PC-9 (cell line): ENCODE results near the gene SPEM3. TPM values are rescaled to one million over a fixed set of nuclear protein-coding genes. Genes with fewer than 3 reads are reported as not detected.
A peak's percentile ranks its signal among the peaks of the same experiment; 100 is the strongest.

Experiments used
- BruUV-seq: library from RNA; stranded (reverse); fragments of 400-500 nt; replicated peaks from 2 replicates; lab custom pipeline; 2021; lab: Mats Ljungman, UMichigan
- CTCF ChIA-PET: fragments of 300-600 bp; sonication (Branson Sonifier 250); formaldehyde crosslinking; loops from one replicate; lab custom pipeline; 2022; ENCODE audit warnings: antibody characterized with exemption; lab: Charles Lee
- POLR2A ChIA-PET: fragments of 300-600 bp; sonication (Branson Sonifier 250); formaldehyde crosslinking; loops from one replicate; lab custom pipeline; 2022; ENCODE audit warnings: antibody characterized with exemption; ENCODE audit not compliant: unreplicated experiment; lab: Charles Lee
- DNase-seq, 2 experiments: peaks; one replicate each; pipeline versions ENCODE4 v3.0.0 to v3.0.0-alpha.2; 2015 to 2022; ENCODE audit warnings: mixed read lengths in 1 of 2
- H2AFZ ChIP-seq: fragments of 200-600 bp; sonication (generic); 2 replicates; pipeline ENCODE4 v1.8.1; 2017; ENCODE audit warnings: antibody characterized with exemption
- H3F3A ChIP-seq: fragments of 200-600 bp; sonication (generic); 2 replicates; pipeline ENCODE4 v1.8.1; 2017; ENCODE audit warnings: antibody characterized with exemption, mild to moderate bottlenecking, low read depth; ENCODE audit not compliant: insufficient read depth
- H3K27ac ChIP-seq: fragments of 200-600 bp; sonication (generic); 2 replicates; pipeline ENCODE4 v1.6.1; 2016; ENCODE audit warnings: mixed run types
- H3K27me3 ChIP-seq: fragments of 200-600 bp; sonication (generic); 2 replicates; pipeline ENCODE4 v1.6.1; 2016; ENCODE audit warnings: low read depth, mixed run types; ENCODE audit not compliant: insufficient read depth
- H3K36me3 ChIP-seq: fragments of 200-600 bp; sonication (generic); 2 replicates; pipeline ENCODE4 v1.6.1; 2016; ENCODE audit warnings: low read depth, mixed run types
- H3K4me1 ChIP-seq: fragments of 200-600 bp; sonication (generic); replicated peaks from 2 replicates; pipeline ENCODE4 v1.6.1; 2016; ENCODE audit warnings: mixed run types; ENCODE audit not compliant: insufficient read depth
- H3K4me2 ChIP-seq: fragments of 200-600 bp; sonication (generic); 2 replicates; pipeline ENCODE4 v1.6.1; 2017; ENCODE audit warnings: mixed run types
- H3K4me3 ChIP-seq: fragments of 200-600 bp; sonication (generic); 2 replicates; pipeline ENCODE4 v1.6.1; 2016; ENCODE audit warnings: mixed run types
- H3K79me2 ChIP-seq: fragments of 200-600 bp; sonication (generic); 2 replicates; pipeline ENCODE4 v1.6.1; 2017; ENCODE audit warnings: low read depth, mixed run types
- H3K9me2 ChIP-seq: fragments of 200-600 bp; sonication (generic); 2 replicates; pipeline ENCODE4 v1.8.1; 2017; ENCODE audit warnings: mild to moderate bottlenecking; ENCODE audit not compliant: insufficient read depth
- H3K9me3 ChIP-seq: fragments of 200-600 bp; sonication (generic); 2 replicates; pipeline ENCODE4 v1.8.1; 2016; ENCODE audit warnings: low read depth; ENCODE audit not compliant: insufficient read depth
- H4K20me1 ChIP-seq: fragments of 200-600 bp; sonication (generic); 2 replicates; pipeline ENCODE4 v1.8.1; 2017; ENCODE audit not compliant: insufficient read depth
- EZH2 ChIP-seq: fragments of 200-600 bp; sonication (generic); IDR thresholded peaks from 2 replicates; pipeline ENCODE4 v1.8.0; 2017; ENCODE audit warnings: antibody characterized with exemption, low read depth
- intact Hi-C: fragments of 100-400 bp; cut with micrococcal nuclease; formaldehyde crosslinking; loops from one replicate; pipeline ENCODE4 v1.10.0; 2022; ENCODE audit not compliant: unreplicated experiment
- total RNA-seq: library from RNA; stranded (reverse); gene quantifications from 2 replicates; pipeline ENCODE4 v1.2.3, GENCODE V29; 2021
- TF ChIP-seq, protein P1 (sequence below): fragments of 200-600 bp; sonication (generic); conservative IDR thresholded peaks from 2 replicates; pipeline ENCODE4 v1.6.1; 2017; ENCODE audit warnings: mixed run types, antibody characterized with exemption, mild to moderate bottlenecking, moderate library complexity

Gene SPEM3
- total RNA-seq, 1 experiment from 2014 or later, result not detected

DNA sequence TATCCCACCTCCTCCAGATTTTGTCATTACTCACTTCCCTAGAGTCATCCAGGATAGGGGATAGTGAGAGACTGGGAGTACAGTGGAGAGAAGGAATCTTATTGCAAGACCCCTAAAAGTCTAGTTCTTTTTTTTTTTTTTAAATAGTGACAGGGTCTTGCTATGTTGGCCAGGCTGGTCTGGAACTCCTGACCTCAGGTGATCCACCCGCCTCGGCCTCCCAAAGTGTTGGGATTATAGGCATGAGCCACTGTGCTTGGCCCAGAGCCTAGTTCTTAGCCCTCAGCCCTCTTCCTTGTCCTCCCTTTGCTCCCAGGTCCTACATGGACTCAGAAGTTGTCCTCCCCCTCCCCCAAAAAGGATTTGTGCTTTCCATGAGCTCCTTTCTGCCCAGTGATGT is 13.5 kb downstream of the SPEM3 start:
- Histone ChIP-seq H3K27ac (no peak overlapping the region), H3K9me2 (no peaks in the 10 kb centered on the region), H3F3A (0 out of 2 replicates have a peak, but pooled peaks cover 3% of the 10 kb centered on the region), H4K20me1 (no peaks in the 10 kb centered on the region), H3K4me3 (no peak overlapping the region), H3K27me3 (no peaks in the 10 kb centered on the region), H3K9me3 (no peaks in the 10 kb centered on the region), H3K36me3 (no peaks in the 10 kb centered on the region), H3K4me1 (peaks cover 12% of the 10 kb centered on the region), H3K4me2 (no peak overlapping the region), H3K79me2 (peaks cover 4% of the 10 kb centered on the region; the same call in 1 of the 2 replicates), H2AFZ (no peak overlapping the region)
- no peak for TF ChIP-seq EZH2
- TF ChIP-seq, protein P1, sequence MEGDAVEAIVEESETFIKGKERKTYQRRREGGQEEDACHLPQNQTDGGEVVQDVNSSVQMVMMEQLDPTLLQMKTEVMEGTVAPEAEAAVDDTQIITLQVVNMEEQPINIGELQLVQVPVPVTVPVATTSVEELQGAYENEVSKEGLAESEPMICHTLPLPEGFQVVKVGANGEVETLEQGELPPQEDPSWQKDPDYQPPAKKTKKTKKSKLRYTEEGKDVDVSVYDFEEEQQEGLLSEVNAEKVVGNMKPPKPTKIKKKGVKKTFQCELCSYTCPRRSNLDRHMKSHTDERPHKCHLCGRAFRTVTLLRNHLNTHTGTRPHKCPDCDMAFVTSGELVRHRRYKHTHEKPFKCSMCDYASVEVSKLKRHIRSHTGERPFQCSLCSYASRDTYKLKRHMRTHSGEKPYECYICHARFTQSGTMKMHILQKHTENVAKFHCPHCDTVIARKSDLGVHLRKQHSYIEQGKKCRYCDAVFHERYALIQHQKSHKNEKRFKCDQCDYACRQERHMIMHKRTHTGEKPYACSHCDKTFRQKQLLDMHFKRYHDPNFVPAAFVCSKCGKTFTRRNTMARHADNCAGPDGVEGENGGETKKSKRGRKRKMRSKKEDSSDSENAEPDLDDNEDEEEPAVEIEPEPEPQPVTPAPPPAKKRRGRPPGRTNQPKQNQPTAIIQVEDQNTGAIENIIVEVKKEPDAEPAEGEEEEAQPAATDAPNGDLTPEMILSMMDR, result no peak
- BruUV-seq, result no TSS peak
- intact Hi-C loops, result no loop called here
- no peak for DNase-seq
- ChIA-PET CTCF (interaction anchor here (0.5 kb wide), 2 partner anchors 24 to 80 kb away, joined by 3 to 6 read pairs; no protein-coding TSS in a partner anchor), POLR2A (no interaction called here)

DNA sequence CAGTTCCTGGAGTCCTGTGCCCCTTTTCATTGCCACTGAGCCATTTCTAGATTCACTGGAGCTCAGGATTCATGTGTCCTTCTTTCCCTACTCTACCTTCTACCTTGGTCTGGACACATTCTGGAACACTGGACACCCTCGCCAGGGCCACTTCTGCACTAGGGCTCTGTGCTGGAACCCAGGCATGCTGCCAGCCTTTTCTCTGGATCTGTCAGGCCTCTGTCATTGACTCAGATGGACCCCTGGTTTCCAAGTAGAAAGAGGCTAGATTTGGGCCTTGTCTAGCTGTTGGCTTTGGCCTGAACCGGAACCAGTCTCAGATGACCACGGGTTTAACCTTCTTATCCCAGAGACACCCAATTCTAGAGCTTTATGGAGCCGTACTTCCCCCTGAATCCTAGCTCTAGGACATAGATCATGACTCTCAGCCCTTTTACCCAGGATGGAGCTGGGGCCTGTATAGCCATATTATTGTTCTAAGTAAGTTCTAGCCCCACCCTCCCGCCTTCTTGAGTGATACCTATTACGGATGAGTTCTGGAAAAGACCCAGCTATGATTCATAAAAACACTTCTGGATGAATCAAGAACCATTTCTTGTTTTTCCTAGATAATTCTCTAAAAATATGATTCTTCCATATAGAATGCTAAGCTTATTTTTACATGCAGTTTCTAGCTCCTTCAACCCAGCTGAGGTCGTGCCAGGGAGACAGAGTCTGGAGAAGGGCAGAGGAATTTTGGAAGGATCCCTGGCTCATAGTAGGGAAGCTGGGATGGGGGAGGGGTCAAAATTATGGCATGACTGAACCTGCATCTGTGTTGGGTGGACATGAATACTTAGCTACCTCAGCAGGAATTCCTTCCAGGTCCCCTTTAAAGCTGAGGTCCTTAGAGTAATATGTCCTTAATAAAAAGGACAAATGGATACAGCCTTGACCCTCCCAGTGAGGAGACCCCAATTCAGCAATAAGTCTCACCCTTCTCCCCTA is 15.1 kb downstream of the SPEM3 start:
- TF ChIP-seq, protein P1, result no peak
- TF ChIP-seq EZH2, result no peak
- Histone ChIP-seq H3K4me3 (no peak overlapping the region), H3K4me1 (peaks cover 12% of the 10 kb centered on the region), H4K20me1 (no peaks in the 10 kb centered on the region), H2AFZ (no peak overlapping the region), H3K27me3 (no peaks in the 10 kb centered on the region), H3K27ac (no peak overlapping the region), H3K36me3 (no peaks in the 10 kb centered on the region), H3F3A (0 out of 2 replicates have a peak, but pooled peaks cover 3% of the 10 kb centered on the region), H3K4me2 (peak overlapping the region; percentile 81; the same call in 1 of the 2 replicates), H3K9me3 (no peaks in the 10 kb centered on the region), H3K79me2 (no peaks in the 10 kb centered on the region), H3K9me2 (no peaks in the 10 kb centered on the region)
- no peak for DNase-seq
- ChIA-PET CTCF (interaction anchor here (0.5 to 0.6 kb wide), 3 partner anchors 43 to 73 kb away, joined by 3 to 6 read pairs (median 5); no protein-coding TSS in a partner anchor), POLR2A (interaction anchor here (0.6 to 1.5 kb wide), 4 partner anchors 41 to 168 kb away, joined by 3 to 8 read pairs (median 4); partner anchors contain the start of genes CD68 and POLR2A)
- no TSS peak for BruUV-seq
- intact Hi-C loops, result loop anchor here (2.0 kb wide), 1 partner anchor 33 kb away; no protein-coding TSS in a partner anchor
